ENCODE data around the gene DNAH17.
A peak's percentile ranks its signal among the peaks of the same experiment; 100 is the strongest.

The DNAH17 gene

GRCh38 chr17:78544881-78545755, 32.1 kb downstream of the DNAH17 start:
- no peak for DNase-seq

- DNase-seq, result no peak
Measured at GRCh38 chr17:78541488-78542206, 35.5 kb downstream of the DNAH17 start.

- DNase-seq, result no peak
Measured at GRCh38 chr17:78539781-78540180, 37.4 kb downstream of the DNAH17 start.

- DNase-seq, result no peak
Measured at GRCh38 chr17:78538033-78538776, 39.0 kb downstream of the DNAH17 start.

- no peak for DNase-seq
Measured at GRCh38 chr17:78537217-78537860, 39.9 kb downstream of the DNAH17 start.

GRCh38 chr17:78535273-78536197, 41.7 kb downstream of the DNAH17 start:
- no peak for DNase-seq

GRCh38 chr17:78534492-78535272, 42.5 kb downstream of the DNAH17 start:
- no peak for DNase-seq

- DNase-seq, result peak; percentile 18
Measured at GRCh38 chr17:78532922-78533640, 44.1 kb downstream of the DNAH17 start.

GRCh38 chr17:78532311-78532710, 44.9 kb downstream of the DNAH17 start:
- no peak for DNase-seq

GRCh38 chr17:78530675-78531074, 46.5 kb downstream of the DNAH17 start:
- DNase-seq, result no peak

- DNase-seq, result no peak
Measured at GRCh38 chr17:78529871-78530670, 47.1 kb downstream of the DNAH17 start.

GRCh38 chr17:78529251-78529650, 47.9 kb downstream of the DNAH17 start:
- no peak for DNase-seq

GRCh38 chr17:78528541-78528940, 48.7 kb downstream of the DNAH17 start:
- no peak for DNase-seq

- DNase-seq, result no peak
Measured at GRCh38 chr17:78527345-78527744, 49.9 kb downstream of the DNAH17 start.

- no peak for DNase-seq
Measured at GRCh38 chr17:78526231-78527025, 50.8 kb downstream of the DNAH17 start.

GRCh38 chr17:78525511-78526160, 51.6 kb downstream of the DNAH17 start:
- DNase-seq, result no peak

- DNase-seq, result no peak
Measured at GRCh38 chr17:78524870-78525510, 52.2 kb downstream of the DNAH17 start.
